Right lobe of liver (tissue), 6 donors: Measurements from ENCODE around the gene FRMD4A. TPM values are rescaled to one million over a fixed set of nuclear protein-coding genes. Genes with fewer than 3 reads are reported as not detected.

Experiments used
- ATAC-seq, 4 donors: fragments of 200-7000 bp; cut with Tn5 transposase; one replicate each; pipeline ENCODE4 v1.9.1; 2020; ENCODE audit warnings: mild to moderate bottlenecking in 4 of 4, moderate library complexity in 4 of 4
- DNase-seq, 3 donors: peaks; one replicate each; pipeline ENCODE4 v3.0.0-alpha.2; 2020
- H3K27ac ChIP-seq, 3 donors: fragments of 200-600 bp; one replicate each; pipeline ENCODE4 v1.8.0; 2022
- H3K27me3 ChIP-seq, 2 donors: fragments of 200-600 bp; one replicate each; pipeline ENCODE4 v1.8.0; 2022
- H3K36me3 ChIP-seq, 4 donors: fragments of 200-600 bp; sonication (generic) in 1 of 4; one replicate each; pipeline versions ENCODE4 v1.5.1 to v1.8.0; 2017 to 2022; ENCODE audit warnings: control low read depth in 1 of 4
- H3K4me1 ChIP-seq, 4 donors: fragments of 200-600 bp; sonication (generic) in 1 of 4; one replicate each; pipeline versions ENCODE4 v1.5.1 to v1.8.0; 2017 to 2022; ENCODE audit warnings: control low read depth in 1 of 4
- H3K4me3 ChIP-seq, 3 donors: fragments of 200-600 bp; one replicate each; pipeline ENCODE4 v1.8.0; 2022
- H3K9me3 ChIP-seq, 4 donors: fragments of 200-600 bp; sonication (generic) in 1 of 4; one replicate each; pipeline versions ENCODE4 v1.5.1 to v1.8.0; 2017 to 2022; ENCODE audit warnings: control low read depth in 1 of 4
- POLR2A ChIP-seq: fragments of 450-650 bp; IDR thresholded peaks from one replicate; pipeline ENCODE4 v1.6.1; 2017; ENCODE audit warnings: antibody characterized with exemption, mild to moderate bottlenecking
- WGBS: methylation state at CpG from one replicate; pipeline ENCODE4 v1.1.6; 2018; ENCODE audit warnings: low coverage, low lambda C conversion rate; ENCODE audit not compliant: insufficient coverage; ENCODE audit errors: missing lambda C conversion rate; 5-methylcytosine and 5-hydroxymethylcytosine counted together
- intact Hi-C, 2 donors: fragments of 100-400 bp; cut with DNase I; formaldehyde crosslinking; loops; one replicate each; pipeline versions ENCODE4 v1.11.2 to v1.14.1; 2022
- total RNA-seq, 6 experiments: library from RNA; depleted of rRNA in 2 of 6; stranded (reverse); fragments of >200 nt in 2 of 6; fragmentation: NEBNext Ultra II Directional in 3 of 6; extraction: Animal tissue kit (Norgen Biotek cat#: 25700) in 3 of 6; gene quantifications; one replicate each; pipeline versions ENCODE4 v1.1.0 to v1.2.4, GENCODE V29; 2016 to 2023
- TF ChIP-seq, protein P1 (sequence below), 4 donors: fragments of 200-600 bp in 3 of 4; fragments of 450-650 bp in 1 of 4; IDR thresholded peaks; one replicate each; pipeline versions ENCODE4 v1.5.1 to v1.8.0; 2016 to 2022; ENCODE audit warnings: antibody characterized with exemption in 4 of 4, mild to moderate bottlenecking in 2 of 4
- donor health status: DM: no; HTN: yes; CAD: no.
- donor health status: DM: no; HTN: no; CAD: no.
- donor health status: DM: no; HTN: no; CAD: no.
- donor health status: DM: no; HTN: yes; CAD: no.
- donor health status: DM: no; HTN: yes; CAD: no.

Gene FRMD4A
- total RNA-seq, 6 experiments from 2014 or later = 8.4 to 22.8 (median 13.3) TPM

DNA sequence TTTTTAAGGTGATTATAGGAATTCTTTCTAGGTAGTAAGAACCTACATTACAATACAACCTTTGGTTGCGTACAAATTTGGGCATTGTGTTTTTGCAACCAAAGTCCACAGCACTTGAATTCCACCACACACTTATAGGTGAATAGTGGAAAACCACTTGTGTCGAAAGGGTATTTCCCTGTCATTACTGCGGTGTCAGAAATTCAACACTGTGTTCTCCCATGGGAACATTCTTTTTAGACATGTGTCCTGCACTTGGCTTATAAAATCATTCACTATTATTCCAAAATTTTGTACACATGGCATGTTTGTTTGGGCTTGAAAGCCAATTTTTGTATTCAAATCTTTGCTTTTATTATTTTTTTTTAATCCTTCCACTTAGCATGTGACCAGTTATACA, 410.3 kb downstream of the FRMD4A start:
- no peaks in the 10 kb centered on the region for H3K9me3 ChIP-seq
- no peaks in the 10 kb centered on the region for H3K36me3 ChIP-seq
- H3K4me1 ChIP-seq = no peaks in the 10 kb centered on the region
- DNase-seq (no peak), ATAC-seq (no peak)
- TF ChIP-seq POLR2A = no peak
- TF ChIP-seq, protein P1, sequence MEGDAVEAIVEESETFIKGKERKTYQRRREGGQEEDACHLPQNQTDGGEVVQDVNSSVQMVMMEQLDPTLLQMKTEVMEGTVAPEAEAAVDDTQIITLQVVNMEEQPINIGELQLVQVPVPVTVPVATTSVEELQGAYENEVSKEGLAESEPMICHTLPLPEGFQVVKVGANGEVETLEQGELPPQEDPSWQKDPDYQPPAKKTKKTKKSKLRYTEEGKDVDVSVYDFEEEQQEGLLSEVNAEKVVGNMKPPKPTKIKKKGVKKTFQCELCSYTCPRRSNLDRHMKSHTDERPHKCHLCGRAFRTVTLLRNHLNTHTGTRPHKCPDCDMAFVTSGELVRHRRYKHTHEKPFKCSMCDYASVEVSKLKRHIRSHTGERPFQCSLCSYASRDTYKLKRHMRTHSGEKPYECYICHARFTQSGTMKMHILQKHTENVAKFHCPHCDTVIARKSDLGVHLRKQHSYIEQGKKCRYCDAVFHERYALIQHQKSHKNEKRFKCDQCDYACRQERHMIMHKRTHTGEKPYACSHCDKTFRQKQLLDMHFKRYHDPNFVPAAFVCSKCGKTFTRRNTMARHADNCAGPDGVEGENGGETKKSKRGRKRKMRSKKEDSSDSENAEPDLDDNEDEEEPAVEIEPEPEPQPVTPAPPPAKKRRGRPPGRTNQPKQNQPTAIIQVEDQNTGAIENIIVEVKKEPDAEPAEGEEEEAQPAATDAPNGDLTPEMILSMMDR (IDR thresholded peaks at IDR 0.05) = no peak
- H3K4me3 ChIP-seq = no peak overlapping the region
- WGBS = 27% methylated on average over 3 of the region's 3 CpGs
- intact Hi-C loops = no loop called here
- H3K27ac ChIP-seq = no peak overlapping the region
- H3K27me3 ChIP-seq = no peaks in the 10 kb centered on the region

DNA sequence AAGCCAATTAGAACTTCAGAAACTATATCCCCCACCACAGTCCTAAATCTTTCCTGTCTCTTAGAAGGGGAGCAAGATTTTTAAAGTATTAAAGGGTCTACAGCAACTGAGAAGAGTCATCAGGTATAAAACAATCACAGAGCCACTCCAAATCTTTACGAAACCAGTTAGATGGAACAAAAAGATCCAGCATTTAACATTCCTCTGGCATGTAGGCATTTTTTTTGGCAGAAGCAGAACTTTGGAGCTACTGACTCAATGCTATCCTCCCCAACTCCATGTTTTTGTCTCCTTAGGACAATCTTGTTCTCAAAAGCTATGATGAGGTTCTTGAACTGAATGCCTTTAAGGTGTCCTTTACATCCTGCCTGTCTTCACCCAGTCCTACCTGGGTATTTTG, 410.7 kb downstream of the FRMD4A start:
- no peaks in the 10 kb centered on the region for H3K9me3 ChIP-seq
- no peak overlapping the region for H3K27ac ChIP-seq
- no peak overlapping the region for H3K4me3 ChIP-seq
- H3K4me1 ChIP-seq = no peaks in the 10 kb centered on the region
- no peaks in the 10 kb centered on the region for H3K36me3 ChIP-seq
- no peak for TF ChIP-seq POLR2A
- TF ChIP-seq, protein P1 (IDR thresholded peaks at IDR 0.05) = no peak
- no peaks in the 10 kb centered on the region for H3K27me3 ChIP-seq
- DNase-seq (no peak), ATAC-seq (no peak)
- 86% methylated on average over 1 of the region's 1 CpG for WGBS
- intact Hi-C loops = no loop called here

DNA sequence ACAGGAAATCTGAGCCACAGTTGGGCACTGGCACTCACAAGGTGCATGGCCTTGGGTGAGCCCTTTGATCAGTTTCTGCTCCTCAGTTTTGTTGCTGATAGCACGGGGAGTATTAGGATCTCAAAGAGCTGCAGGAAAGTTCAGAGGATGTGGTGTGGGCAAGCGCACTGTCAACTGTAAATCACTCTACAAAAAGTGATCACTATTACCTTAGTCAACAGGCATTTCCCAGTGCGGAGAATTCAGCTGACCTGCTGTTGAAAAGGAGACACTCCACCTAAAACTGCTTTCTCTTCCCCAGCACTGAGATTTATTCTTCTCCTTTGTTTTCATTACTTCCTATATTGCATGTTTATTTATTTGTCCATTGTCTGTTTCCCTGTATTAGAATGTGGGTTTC, 412.9 kb downstream of the FRMD4A start:
- ATAC-seq (no peak), DNase-seq (no peak)
- H3K27ac ChIP-seq = no peak overlapping the region
- H3K36me3 ChIP-seq = no peaks in the 10 kb centered on the region
- WGBS = 90% methylated on average over 2 of the region's 3 CpGs
- H3K4me1 ChIP-seq = no peaks in the 10 kb centered on the region
- no peaks in the 10 kb centered on the region for H3K27me3 ChIP-seq
- no peaks in the 10 kb centered on the region for H3K9me3 ChIP-seq
- intact Hi-C loops = no loop called here
- H3K4me3 ChIP-seq = no peak overlapping the region
- no peak for TF ChIP-seq POLR2A
- TF ChIP-seq, protein P1 (IDR thresholded peaks at IDR 0.05) = no peak

DNA sequence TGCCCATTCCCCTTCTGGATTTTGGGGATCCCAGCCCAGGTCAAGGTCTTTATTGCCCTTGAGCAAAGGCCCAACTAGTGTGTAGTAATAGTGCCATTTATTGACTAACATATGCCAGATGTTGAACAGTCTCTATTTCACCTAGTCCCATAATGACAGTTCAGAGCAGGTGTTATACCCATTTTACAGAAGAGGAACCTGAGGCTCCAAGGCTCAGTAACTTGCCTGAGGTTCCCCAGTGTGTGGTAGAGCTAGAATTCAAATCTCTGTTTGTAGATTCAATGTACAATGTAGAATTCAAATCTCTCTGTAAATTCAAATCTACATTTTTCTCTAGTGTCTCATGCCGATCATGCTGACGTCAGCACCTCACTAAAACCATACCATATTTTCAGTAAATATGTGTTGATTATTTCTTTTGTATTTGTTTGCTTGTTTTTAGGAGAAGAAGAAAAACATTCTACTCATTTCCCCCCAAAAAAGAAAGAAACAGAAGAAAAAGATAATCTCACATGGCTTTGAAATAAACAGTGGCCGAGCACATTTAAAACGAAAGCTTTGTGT, 414.3 kb downstream of the FRMD4A start:
- Histone ChIP-seq H3K27ac (no peak overlapping the region), H3K4me1 (no peaks in the 10 kb centered on the region), H3K36me3 (no peaks in the 10 kb centered on the region), H3K9me3 (no peaks in the 10 kb centered on the region), H3K4me3 (no peak overlapping the region), H3K27me3 (no peaks in the 10 kb centered on the region)
- ATAC-seq (no peak), DNase-seq (no peak)
- WGBS = 77% methylated on average over 4 of the region's 4 CpGs
- intact Hi-C loops = no loop called here
- TF ChIP-seq, protein P1 (IDR thresholded peaks at IDR 0.05) = no peak
- no peak for TF ChIP-seq POLR2A

DNA sequence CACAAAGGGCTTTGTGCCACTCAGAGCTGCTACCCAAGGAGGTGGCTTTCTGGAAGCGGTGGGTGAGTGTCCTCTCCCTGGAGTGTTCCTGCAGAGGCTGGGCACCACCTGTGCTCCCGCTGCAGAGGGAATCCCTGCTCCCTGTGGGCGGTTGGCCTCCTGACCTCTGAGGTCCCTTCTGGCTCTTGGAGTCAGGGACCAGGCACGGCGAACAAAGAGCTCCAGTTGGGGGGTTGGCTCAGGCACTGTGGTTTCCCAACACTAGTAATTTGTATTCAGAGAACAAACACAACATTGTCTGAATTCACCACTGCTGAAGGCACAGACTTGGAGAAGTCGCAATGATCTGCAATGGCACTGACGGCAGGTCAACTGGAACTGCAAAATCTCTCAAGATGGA, 415.0 kb downstream of the FRMD4A start:
- no peak overlapping the region for H3K4me3 ChIP-seq
- 66% methylated on average over 5 of the region's 7 CpGs for WGBS

More for the DNA sequence above, 415.0 kb downstream of the FRMD4A start:
- ATAC-seq (no peak), DNase-seq (no peak)
- Histone ChIP-seq H3K9me3 (no peaks in the 10 kb centered on the region), H3K27me3 (no peaks in the 10 kb centered on the region), H3K4me1 (no peaks in the 10 kb centered on the region), H3K27ac (no peak overlapping the region), H3K36me3 (no peaks in the 10 kb centered on the region)
- no peak for TF ChIP-seq POLR2A
- TF ChIP-seq, protein P1 (IDR thresholded peaks at IDR 0.05) = no peak
- intact Hi-C loops = no loop called here
